Measurements from ENCODE around the gene GZMH.
A peak's percentile ranks its signal among the peaks of the same experiment; 100 is the strongest.
"Not testable (repeated sequence)": the region's sequence is repeated elsewhere in the genome, so short reads cannot be mapped to it uniquely, and the experiment has no call there.

The GZMH gene

DNA sequence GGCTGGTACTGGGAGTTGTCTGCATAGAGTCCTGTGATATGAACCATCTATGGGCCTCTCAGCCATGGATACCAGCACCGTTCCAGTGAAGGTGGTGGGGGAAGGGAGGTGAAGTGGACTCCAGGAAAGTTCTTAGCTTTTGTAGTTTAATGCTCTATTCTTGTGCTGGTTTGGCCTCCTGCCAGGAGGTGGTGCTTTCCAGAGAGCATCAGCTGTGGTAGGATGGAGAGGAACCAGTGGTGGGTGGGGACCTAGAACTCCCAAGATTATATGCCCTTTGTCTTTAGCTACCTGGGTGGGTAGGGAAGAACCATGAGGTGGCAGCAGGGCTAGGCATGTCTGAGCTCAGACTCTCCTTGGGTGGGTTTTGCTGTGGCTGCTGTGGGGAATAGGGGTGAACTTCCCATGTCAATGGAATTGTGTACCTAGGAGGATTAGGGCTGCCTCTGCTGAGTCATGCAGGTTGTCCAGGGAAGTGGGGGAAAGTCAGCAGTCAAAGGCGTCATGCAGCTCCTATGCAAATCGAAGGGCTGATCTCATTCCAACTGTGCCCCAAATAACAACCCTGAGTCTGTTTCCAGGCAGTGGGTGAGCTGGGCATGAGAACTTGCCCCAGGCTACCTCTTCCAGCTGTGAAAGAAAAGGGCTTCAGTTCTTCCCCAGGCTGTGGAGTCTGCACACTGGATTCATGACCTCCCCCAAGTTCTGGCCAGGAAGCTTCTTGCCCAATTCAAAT lies 14.2 kb downstream of the GZMH start:
- DNase-seq: no peak

DNA sequence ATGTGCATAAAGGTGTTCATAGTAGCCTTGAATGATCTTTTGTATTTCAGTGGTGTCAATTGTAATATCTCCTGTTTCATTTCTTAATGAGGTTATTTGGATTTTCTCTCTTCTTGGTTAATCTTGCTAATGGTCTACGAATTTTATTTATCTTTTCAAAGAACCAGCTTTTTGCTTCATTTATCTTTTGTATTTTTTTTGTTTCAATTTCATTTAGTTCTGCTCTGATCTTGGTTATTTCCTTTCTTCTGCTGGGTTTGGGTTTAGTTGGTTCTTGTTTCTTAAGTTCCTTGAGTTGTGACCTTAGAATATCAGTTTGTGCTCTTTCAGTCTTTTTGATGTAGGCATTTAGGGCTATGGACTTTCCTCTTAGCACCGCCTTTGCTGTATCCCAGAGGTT lies 18.5 kb downstream of the GZMH start:
- DNase-seq: not testable (repeated sequence)

DNA sequence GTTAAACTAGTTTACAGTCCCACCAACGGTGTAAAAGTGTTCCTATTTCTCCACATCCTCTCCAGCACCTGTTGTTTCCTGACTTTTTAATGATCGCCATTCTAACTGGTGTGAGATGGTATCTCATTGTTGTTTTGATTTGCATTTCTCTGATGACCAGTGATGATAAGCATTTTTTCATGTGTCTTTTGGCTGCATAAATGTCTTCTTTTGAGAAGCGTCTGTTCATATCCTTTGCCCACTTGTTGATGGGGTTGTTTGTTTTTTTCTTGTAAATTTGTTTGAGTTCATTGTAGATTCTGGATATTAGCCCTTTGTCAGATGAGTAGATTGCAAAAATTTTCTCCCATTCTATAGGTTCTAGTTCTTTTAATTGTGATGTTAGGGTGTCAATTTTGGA lies 25.1 kb downstream of the GZMH start:
- not testable (repeated sequence) for DNase-seq

DNA sequence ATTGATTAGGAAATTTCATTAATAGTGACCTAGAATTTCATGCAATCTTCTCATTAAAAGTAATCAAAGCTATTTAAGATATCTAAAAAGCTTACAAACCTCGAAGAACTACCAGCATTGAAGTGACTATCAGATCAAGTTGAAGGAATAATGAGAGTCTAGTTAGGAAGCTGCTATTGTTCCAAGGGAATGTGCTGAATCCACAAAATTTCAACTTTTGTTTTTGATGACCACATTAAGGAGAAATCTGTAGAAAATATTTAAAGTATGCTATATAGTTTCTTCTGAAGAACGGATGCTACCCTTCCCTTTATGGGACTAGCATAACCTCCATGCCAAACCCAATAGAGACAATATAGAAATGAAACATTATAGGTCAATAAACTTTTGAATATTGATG lies 30.9 kb downstream of the GZMH start:
- DNase-seq: no peak

DNA sequence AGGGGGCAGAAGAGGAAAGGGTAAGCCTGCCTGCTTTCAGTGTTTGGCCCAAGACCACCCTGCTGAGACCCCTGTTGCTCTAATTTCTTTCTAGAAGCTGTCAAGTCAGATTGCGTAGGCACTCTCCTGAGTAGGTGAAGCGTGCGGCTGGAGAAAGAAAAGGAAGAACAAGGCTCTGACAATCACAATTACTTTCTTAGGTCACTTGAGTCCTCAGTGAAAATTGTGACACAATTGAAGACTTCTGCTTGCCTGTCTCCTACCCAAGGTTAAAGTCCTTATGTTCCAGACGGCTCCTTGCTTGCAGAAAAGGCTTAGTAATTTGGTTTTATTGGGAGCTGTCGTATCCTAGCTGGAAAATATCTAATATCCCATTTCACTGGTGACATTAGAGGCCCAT lies 32.7 kb downstream of the GZMH start:
- DNase-seq: no peak

DNA sequence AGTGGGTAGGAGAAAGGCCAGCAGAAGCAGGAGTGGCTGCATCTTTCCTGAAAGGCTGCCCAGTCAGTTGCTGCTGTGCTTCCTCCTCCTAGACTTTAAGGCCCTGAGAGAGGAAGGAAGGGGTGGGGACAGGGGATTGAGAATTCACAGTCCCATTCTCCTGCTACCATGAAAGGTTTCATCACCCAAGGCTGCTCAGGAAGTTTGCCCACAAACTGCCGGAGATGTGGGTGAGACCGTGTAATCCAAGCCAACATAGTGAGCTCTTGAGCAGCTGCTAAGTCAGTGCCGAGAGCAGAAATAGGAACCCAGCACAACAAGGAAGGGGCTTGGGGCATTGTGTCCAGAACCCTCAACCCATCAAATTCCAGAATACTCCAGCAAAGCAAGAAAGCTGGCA lies 33.3 kb downstream of the GZMH start, which contains the start of gene CTSG:
CTSG (minus strand) TSS at position 69 of the 400 bp plus-strand sequence; CDS start at position 42, 27 bp downstream.
- DNase-seq: no peak

DNA sequence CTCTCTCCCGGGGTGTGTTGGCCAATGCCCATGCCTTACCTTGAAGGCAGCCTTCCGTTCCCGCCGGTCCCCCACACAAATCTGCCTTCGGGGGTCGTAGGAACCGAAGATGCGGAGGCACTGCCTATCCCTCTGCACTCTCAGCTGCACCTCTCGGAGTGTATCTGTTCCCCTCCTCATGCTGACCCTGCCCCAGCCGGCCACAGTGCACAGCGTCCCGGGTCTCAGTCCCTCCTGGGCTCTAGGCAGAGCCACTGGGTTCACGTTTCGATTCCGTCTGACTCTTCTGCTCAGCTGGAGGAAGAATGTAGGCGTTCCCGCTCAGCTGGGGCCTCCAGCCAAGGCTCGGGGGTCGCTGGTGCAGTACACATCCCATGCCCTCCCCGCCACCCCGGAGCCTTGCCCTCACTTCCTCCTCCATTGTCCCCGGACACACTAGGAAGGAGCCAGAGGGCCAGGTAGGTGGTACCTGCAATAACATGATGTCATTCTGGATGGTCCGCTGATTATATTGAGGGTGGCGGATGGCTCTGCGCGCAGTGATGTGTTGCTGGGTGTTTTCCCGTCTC lies 35.2 kb downstream of the GZMH start:
- no peak for DNase-seq

DNA sequence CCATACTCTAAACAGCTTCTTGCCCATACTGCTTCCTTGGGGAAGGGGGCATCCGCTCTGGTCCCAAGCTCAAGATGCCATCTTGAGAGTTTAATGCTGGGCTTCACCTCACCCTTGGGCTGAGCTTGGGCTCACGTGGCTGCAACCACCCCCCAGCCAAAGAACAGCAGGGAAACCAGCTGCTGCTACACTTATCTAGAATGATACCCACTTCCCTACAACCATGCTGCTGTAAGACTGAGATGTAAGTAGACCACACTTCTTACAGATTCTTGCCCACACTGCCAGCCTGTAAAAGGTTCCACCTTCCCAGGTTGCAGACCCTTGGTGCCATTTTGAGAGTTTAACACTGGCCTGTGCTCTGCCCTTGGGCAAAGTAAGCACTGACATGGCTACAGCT lies 43.2 kb downstream of the GZMH start:
- peak in 1 of 2 experiments; percentile 21 for DNase-seq

DNA sequence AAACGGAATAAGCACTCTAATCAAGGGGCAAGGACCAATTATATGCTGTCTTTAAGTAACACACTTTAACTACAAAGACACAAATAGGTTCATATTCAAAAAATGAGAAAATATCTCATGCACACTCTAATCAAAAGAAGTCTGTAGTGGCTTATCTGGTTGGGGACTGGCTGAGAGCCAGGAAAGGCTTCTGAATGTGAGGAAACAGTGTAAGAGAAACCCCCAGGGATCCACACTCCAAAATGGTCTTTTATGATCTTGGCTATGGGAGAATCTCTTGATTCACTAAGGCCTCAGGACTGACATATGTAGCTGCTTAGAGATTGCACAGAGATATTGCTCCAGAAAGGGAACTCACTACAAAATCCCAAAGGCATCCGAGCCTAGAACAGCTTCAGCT lies 43.7 kb downstream of the GZMH start:
- peak; percentile 11 to 57 for DNase-seq

DNA sequence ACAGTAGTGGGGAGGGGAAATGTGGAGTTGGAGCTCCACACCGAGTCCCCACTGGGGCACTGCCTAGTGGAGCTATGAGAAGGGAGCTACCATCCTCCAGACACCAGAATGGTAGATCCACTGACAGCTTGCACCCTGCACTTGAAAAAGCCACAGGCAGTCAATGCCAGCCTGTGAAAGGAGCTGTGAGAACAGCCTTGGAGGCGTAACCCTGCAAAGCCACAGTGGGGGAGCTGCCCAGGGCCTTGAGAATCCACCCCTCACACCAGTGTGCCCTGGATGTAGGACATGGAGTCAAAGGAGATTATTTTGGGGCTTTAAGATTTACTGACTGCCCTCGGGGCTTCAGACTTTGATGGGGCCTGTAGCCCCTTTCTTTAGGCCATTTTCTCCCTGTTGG lies 46.0 kb downstream of the GZMH start:
- DNase-seq: no peak

DNA sequence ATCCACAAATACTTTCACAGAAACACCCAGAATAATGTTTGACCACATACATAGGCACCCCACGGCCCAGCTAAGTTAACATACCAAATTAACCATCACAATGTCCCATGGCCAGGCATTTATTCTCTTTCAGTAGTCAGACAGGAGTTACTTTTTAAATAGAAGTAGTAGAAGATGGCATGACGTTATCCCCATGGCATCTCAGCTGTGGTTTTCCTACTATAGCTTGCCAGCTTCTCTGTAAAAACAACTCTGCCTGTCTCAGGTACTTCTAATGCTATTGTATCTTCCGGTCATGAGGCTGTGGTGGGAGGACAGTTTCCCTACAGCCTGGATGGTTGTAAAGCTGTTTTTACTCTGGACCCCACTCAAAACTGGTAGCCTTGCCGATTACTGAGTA lies 52.7 kb downstream of the GZMH start:
- no peak for DNase-seq
